GM18517 (cell line): ENCODE data around the gene PDLIM1.

Source experiments
- ATAC-seq: cut with Tn5 transposase; IDR thresholded peaks from one replicate; pipeline ENCODE4 v1.9.1; 2021; ENCODE audit warnings: mild to moderate bottlenecking, moderate library complexity; ENCODE audit not compliant: unreplicated experiment

The PDLIM1 gene

GRCh38 chr10:95315509-95315908 lies 24.7 kb upstream of the PDLIM1 start:
- no peak for ATAC-seq

GRCh38 chr10:95314192-95314918 lies 23.6 kb upstream of the PDLIM1 start:
- no peak for ATAC-seq

- ATAC-seq: no peak
Measured at GRCh38 chr10:95312986-95313495, 22.2 kb upstream of the PDLIM1 start.

GRCh38 chr10:95312257-95312656 lies 21.5 kb upstream of the PDLIM1 start:
- ATAC-seq: no peak

GRCh38 chr10:95309958-95310357 lies 19.2 kb upstream of the PDLIM1 start:
- peak; percentile 66 for ATAC-seq

GRCh38 chr10:95308389-95309302 lies 17.8 kb upstream of the PDLIM1 start:
- ATAC-seq: no peak

GRCh38 chr10:95306851-95307250 lies 16.0 kb upstream of the PDLIM1 start:
- no peak for ATAC-seq

- no peak for ATAC-seq
Measured at GRCh38 chr10:95306318-95306650, 15.5 kb upstream of the PDLIM1 start.

- no peak for ATAC-seq
Measured at GRCh38 chr10:95305606-95306317, 15.0 kb upstream of the PDLIM1 start.

GRCh38 chr10:95304976-95305375 lies 14.2 kb upstream of the PDLIM1 start:
- no peak for ATAC-seq

GRCh38 chr10:95304463-95304862 lies 13.7 kb upstream of the PDLIM1 start:
- no peak for ATAC-seq

- ATAC-seq: no peak
Measured at GRCh38 chr10:95303950-95304349, 13.1 kb upstream of the PDLIM1 start.

GRCh38 chr10:95303535-95303934 lies 12.7 kb upstream of the PDLIM1 start:
- no peak for ATAC-seq

GRCh38 chr10:95300022-95300539 lies 9.3 kb upstream of the PDLIM1 start:
- ATAC-seq: no peak

GRCh38 chr10:95297402-95297801 lies 6.6 kb upstream of the PDLIM1 start:
- ATAC-seq: peak; percentile 47

GRCh38 chr10:95296764-95297163 lies 6.0 kb upstream of the PDLIM1 start:
- no peak for ATAC-seq

GRCh38 chr10:95295031-95295755 lies 4.4 kb upstream of the PDLIM1 start:
- ATAC-seq: peak; percentile 78

GRCh38 chr10:95293631-95294030 lies 2.8 kb upstream of the PDLIM1 start:
- no peak for ATAC-seq

GRCh38 chr10:95291365-95292039 lies 699 bp upstream of the PDLIM1 start:
- ATAC-seq: no peak

- ATAC-seq: no peak
Measured at GRCh38 chr10:95289921-95290421, 832 bp downstream of the PDLIM1 start.
